CD4-positive, alpha-beta T cell treated with Interleukin-6 for 4 hours (primary cell): ENCODE measurements around the gene SERPINB10.
"Not testable (repeated sequence)": the region's sequence is repeated elsewhere in the genome, so short reads cannot be mapped to it uniquely, and the experiment has no call there.

ENCODE experiments used
- DNase-seq: peaks from one replicate; pipeline ENCODE4 v3.0.0-alpha.2; 2020; ENCODE audit warnings: mixed read lengths

SERPINB10 gene

GRCh38 chr18:63894106-63894772 is 13.5 kb upstream of the SERPINB10 start:
- no peak for DNase-seq

DNA sequence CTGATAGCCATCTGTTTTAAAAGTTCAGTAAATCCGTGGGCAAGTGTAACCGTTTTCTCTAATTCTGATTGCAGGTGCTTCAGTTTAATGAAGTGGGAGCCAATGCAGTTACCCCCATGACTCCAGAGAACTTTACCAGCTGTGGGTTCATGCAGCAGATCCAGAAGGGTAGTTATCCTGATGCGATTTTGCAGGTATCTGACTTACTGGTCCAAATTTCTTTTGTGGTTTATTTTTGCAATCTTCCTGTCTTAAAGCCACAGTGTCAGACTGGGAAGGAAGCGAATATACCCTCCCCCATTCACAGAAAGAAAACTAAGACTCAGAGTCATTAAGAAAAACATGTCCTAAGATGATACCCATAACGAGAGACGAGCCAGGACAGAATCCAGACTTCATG is 12.6 kb upstream of the SERPINB10 start:
- no peak for DNase-seq

GRCh38 chr18:63897072-63897471 is 10.7 kb upstream of the SERPINB10 start:
- no peak for DNase-seq

DNA sequence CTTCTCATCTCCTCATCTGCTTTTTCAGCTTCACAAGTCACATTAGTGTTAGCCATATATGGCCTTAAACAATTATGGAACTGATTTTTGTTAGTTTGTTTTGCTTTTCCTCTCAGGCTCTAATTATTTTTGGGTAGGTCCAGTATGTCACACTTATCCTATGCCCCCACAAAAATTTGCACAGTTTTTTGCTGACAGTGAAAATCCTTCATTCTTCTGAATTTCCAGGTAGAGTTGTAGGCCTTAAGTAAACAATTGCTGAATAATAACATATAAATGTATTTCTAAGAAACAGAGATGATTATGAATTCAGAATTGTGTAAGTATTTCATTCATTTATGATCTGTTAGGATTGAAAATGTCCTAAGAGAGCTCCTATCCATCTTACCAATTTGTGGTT is 8.6 kb upstream of the SERPINB10 start:
- no peak for DNase-seq

DNA sequence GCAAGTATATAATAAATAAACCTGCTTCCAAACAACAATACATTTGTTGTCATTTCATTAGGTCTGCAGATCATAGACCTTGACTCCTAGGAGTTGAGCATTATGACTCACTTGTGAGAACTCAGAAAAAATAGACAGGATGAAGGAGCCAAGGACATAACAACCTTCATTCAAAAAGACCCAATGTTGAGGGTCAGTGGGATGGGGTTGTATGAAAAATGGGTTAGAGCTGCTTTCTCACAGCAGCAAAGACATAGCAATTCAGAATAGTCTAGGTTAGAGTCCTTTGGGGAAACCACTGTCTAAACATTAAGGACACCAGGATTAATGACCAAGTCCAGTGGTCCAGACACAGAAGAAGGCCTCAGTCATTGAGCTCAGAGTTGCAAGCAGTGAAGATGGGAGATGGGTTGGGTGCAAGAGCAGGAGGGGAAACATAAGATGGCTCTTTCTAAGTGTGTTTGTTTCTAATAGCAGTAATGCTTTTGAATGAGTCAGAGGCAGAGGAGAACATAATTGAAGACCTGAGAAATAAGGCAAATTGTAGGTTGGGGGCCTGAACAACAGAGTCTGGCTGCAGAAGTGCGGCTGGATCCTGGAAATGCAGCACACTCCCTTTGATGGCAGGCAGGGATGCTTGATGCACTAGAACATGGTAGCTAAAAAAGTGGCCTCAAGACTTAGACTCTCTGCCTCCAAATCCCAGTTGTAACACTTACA is 3.7 kb upstream of the SERPINB10 start:
- no peak for DNase-seq

DNA sequence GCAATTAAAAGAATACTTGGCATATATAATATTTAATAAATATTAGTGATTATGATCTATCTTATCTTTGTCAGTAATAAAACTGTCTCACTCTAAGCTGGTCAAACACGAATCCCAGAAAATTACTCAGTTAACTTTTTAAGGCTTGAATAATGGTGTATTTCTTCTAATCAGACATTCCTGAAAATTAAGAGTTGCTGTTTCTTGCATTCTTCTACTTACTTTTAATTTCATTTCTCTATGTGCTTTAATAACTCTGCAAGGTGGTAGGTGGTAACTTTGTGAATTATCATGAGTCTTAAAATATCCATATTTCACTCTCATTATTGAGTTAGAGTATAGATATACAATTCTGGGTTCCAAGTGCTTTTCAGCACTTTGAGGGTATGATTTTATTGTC is 3.1 kb upstream of the SERPINB10 start:
- DNase-seq: no peak

DNA sequence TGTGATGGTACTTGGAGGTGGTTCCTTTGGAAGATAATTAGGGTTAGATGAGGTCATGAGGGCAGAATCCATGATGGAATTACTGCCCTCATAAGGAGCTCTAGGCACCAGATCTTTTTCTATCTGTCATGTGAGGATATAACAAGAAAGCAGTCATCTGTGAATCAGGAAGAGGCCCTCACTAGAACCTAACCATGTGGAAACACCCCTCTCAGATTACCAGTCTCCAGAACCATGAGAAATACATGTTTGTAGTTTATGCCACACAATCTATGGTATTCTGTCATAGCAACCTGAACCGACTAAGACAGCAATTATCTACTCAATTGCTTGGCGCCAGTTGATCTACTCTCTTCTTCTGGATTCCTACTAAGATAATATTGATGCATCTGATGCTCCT is 2.4 kb upstream of the SERPINB10 start:
- no peak for DNase-seq

DNA sequence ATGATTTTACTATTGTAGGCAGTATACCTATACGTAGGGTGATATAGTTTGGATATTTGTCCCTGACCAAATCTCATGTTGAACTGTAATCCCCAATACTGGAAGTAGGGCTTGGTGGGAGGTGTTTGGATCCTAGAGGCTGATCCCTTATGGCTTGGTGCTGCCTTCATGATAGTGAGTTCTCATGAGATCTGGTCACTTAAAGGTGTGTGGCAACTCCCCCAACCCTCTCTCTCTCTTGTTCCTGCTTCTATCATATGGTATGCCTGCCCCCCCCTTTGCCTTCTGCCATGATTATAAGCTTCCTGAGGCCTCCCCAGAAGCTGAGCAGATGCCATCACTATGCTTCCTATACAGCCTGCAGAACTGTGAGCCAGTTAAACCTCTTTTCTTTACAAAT is 1.7 kb upstream of the SERPINB10 start:
- no peak for DNase-seq

GRCh38 chr18:63908858-63909257 is 1.1 kb downstream of the SERPINB10 start:
- no peak for DNase-seq

- DNase-seq: no peak
These were observed 2.1 kb downstream of the SERPINB10 start for GRCh38 chr18:63909870-63910269.

DNA sequence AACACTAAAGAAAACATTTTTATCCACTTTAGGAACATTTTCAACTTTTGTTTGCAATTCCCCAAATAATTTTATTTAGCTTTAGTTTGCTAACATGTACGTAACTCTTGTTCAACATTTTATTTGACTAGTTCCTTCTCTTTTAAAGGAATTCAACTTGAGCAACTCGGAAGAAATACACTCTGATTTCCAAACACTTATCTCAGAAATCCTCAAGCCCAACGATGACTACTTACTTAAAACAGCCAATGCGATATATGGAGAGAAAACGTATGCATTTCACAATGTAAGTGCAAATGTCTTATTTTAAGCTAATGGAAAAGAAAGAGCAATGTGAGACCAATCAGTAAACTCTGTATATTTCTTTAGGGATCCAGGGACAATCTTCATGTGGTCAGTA is 10.1 kb downstream of the SERPINB10 start:
- DNase-seq: no peak

DNA sequence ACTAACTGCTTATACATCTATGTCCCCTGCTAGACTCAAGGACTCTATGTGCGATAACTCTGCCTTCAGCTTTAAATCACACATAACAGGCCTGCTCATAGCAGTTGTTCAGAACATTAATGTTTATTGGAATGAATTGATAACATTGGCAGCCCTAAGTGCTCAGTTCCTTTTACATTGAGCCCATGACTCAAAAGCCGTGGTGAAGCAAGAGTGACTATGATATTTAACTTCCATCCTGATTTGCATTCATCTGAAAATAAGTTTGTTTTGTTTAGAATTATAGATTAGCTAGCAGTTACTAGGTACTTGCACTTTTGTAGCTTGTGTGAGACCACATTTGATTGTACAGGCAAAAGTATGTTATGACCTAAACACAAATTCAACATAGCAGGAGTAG is 14.3 kb downstream of the SERPINB10 start:
- DNase-seq: no peak

DNA sequence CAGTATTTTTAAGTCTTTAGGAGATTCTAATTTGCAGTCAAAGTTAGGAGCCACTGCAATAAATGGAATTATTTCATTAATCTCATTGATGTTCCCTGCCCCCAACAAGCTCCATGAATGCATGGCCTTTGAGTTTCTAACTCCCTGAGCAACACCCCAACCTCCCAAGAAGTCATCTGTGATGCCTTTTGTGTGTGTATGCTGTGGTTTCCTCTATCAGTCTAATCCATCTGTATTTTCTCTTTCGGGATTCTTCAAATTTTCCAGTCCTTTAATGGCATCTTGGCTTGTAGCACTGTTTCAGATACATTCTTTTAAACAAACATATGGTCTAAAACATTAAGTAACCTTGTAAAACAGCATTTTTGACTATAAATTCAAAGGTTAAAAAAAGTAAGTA is 16.8 kb downstream of the SERPINB10 start:
- no peak for DNase-seq

GRCh38 chr18:63928331-63928730 is 20.6 kb downstream of the SERPINB10 start:
- DNase-seq: no peak

DNA sequence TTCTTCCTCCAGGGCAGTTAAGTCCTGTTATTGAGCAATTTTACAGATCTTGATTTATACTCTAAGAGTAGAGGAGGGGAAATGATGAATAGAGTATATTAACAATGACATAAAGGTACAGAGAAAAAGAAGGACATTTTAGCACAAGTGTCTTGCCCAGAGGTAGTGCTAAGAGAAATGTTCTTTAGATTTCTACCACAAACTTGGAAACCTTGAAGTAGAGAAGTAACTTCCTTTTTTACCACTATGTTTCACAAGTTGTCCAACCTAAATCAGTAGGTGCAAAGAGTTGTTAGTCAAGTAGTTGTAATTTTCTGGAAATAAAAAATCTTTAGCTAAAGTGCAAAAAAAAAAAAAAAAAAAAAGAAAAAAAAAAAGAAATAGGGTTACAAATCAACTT is 21.6 kb downstream of the SERPINB10 start:
- not testable (repeated sequence) for DNase-seq

- DNase-seq: no peak
These were observed 23.1 kb downstream of the SERPINB10 start for GRCh38 chr18:63930773-63931354.

- DNase-seq: peak; percentile 58
These were observed 28.6 kb downstream of the SERPINB10 start for GRCh38 chr18:63936156-63936931.

GRCh38 chr18:63936932-63937393 is 29.2 kb downstream of the SERPINB10 start:
- no peak for DNase-seq

- no peak for DNase-seq
These were observed 32.2 kb downstream of the SERPINB10 start for GRCh38 chr18:63940008-63940407.

- not testable (repeated sequence) for DNase-seq
These were observed 32.8 kb downstream of the SERPINB10 start for GRCh38 chr18:63940543-63941050.

- DNase-seq: no peak
These were observed 39.5 kb downstream of the SERPINB10 start for GRCh38 chr18:63947051-63947790.

- DNase-seq: peak; percentile 52
These were observed 41.4 kb downstream of the SERPINB10 start, which contains the start of gene HMSD for GRCh38 chr18:63949068-63949737. Gene HMSD (plus strand): TSS chr18:63949301. CDS start chr18:63953456, 4,155 bp downstream.
